Measurements from ENCODE around the gene RCBTB1. TPM values are rescaled to one million over a fixed set of nuclear protein-coding genes. Genes with fewer than 3 reads are reported as not detected.
"Not testable (repeated sequence)": the region's sequence is repeated elsewhere in the genome, so short reads cannot be mapped to it uniquely, and the experiment has no call there.

RCBTB1 gene
- total and polyA plus RNA-seq, 4 donors, result 10.3 to 21.6 (median 12.6) TPM

DNA sequence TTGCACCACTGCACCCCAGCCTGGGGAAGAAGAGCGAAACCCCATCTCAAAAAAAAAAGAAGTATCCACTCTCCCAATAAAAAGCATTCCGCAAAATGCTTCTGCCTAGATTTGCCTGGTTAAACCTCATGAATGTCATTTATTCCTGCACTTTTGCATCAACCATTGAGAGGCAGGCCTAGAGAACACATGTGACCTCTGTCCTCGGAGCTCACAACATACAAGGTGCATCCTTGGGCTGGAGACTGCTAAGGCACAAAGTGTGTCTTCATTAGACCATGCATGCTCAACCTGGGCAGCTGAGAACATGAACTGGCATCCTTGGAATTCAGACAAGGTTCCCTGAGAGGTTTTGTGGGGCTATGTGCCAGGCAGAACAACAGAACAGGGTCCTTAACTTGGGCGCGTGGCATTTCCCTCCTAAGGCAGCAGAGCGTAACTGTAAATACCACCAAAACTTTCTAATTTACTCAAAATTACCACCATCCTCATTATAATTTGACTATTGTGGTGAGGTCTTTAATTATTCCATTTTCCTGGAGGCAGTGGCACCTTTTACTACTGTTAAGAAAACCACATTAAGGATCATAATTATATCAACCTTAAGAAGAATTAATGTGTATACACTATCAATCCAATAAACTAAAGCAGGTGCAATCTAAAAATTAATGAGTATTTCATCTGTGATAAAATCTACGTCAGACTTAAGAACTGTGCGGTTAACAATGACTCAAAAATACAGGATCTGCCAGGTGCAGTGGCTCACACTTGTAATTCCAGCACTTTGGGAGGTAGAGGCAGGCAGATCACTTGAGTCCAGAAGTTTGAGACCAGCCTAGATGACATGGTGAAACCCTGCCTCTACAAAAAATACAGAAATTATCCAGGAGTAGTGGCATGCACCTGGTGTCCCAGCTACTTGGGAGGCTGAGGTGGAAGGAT, 13.8 kb downstream of the RCBTB1 start:
- no peaks in the 10 kb centered on the region for H3K36me3 ChIP-seq (ENCODE audit: control insufficient read depth in 1 of 2, insufficient read depth in 2 of 2, low read length in 1 of 2)
- intact Hi-C loops (cut with DNase I), result no loop called here
- H3K9me3 ChIP-seq (ENCODE audit: control insufficient read depth, low read length), result no peaks in the 10 kb centered on the region
- WGBS, 2 donors, result 78 to 82% methylated on average over 8 of the region's 8 CpGs
- DNase-seq, result no peak
- H3K27ac ChIP-seq (ENCODE audit: low read depth in 1 of 2, low read length in 2 of 2), result no peak overlapping the region
- H3K4me1 ChIP-seq (ENCODE audit: control insufficient read depth in 1 of 2, insufficient read depth in 2 of 2, low read length in 2 of 2), result peaks cover 0 to 5% of the 10 kb centered on the region in 2 donors
- H3K27me3 ChIP-seq (ENCODE audit: control insufficient read depth in 1 of 2, insufficient read depth in 2 of 2, low read length in 1 of 2), result no peaks in the 10 kb centered on the region
- H3K4me3 ChIP-seq (ENCODE audit: low read length in 2 of 2), result no peak overlapping the region
- no peak for ATAC-seq (ENCODE audit: low FRiP score)

DNA sequence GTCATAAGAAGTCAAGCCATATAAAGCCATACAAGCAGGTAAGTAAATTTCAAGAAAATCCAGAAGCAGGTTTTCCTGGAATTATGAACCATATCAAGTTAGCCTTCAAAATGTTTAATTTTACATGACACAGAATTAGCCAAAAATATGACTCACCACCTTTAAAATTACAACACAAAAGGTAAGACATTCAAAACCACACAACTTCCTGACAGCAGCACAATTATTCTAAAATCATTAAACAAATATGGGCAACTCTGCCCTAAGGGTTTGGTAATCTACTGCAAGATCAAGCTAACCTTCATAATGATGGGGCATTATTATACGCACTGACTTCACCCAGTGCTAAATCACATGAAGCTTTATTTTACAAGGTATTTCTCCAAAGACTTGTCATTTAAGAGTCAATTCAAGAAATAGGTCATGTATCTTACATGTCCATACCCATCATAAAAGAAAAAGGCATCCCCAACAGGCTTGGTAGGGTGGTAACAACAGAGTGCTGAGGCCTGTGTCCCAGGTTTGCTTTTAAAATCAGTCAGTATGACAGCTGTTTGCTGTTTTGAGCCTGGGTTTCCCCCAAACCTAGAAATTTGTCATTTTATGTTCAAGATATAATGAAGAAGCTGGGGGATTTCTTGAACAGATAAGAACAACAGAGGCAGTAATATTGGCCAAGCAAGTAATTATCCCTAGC, 15.2 kb downstream of the RCBTB1 start:
- H3K4me1 ChIP-seq (ENCODE audit: control insufficient read depth in 1 of 2, insufficient read depth in 2 of 2, low read length in 2 of 2), result peaks cover 0 to 5% of the 10 kb centered on the region in 2 donors
- no peak overlapping the region for H3K4me3 ChIP-seq (ENCODE audit: low read length in 2 of 2)
- no peaks in the 10 kb centered on the region for H3K9me3 ChIP-seq (ENCODE audit: control insufficient read depth, low read length)
- ATAC-seq (ENCODE audit: low FRiP score), result no peak
- H3K27me3 ChIP-seq (ENCODE audit: control insufficient read depth in 1 of 2, insufficient read depth in 2 of 2, low read length in 1 of 2), result no peaks in the 10 kb centered on the region
- H3K36me3 ChIP-seq (ENCODE audit: control insufficient read depth in 1 of 2, insufficient read depth in 2 of 2, low read length in 1 of 2), result no peaks in the 10 kb centered on the region
- DNase-seq, result no peak
- WGBS, 2 donors, result 94 to 96% methylated on average over 1 of the region's 1 CpG
- no peak overlapping the region for H3K27ac ChIP-seq (ENCODE audit: low read depth in 1 of 2, low read length in 2 of 2)
- intact Hi-C loops (cut with DNase I), result no loop called here

DNA sequence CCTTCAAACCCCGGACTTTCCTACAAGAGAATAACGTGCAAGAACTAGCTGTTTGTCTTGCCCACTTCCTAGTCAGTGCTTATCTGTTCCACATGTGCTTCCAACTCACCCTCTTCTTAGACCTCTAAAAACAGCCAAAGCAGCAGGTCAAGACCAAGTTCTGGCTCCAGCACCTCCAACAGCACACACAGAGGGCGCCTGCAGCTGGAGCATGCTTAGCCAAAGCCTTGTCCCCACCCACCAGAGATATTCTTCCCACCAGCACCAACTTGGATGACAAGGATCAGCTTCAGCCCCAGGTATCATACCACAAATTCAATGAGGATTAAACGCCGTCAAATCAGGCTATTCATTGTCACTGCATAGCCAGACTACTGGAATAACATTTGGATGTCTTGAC, 17.9 kb downstream of the RCBTB1 start:
- Histone ChIP-seq H3K36me3 (ENCODE audit: control insufficient read depth in 1 of 2, insufficient read depth in 2 of 2, low read length in 1 of 2) (no peaks in the 10 kb centered on the region), H3K27me3 (ENCODE audit: control insufficient read depth in 1 of 2, insufficient read depth in 2 of 2, low read length in 1 of 2) (no peaks in the 10 kb centered on the region), H3K27ac (ENCODE audit: low read depth in 1 of 2, low read length in 2 of 2) (no peak overlapping the region), H3K4me3 (ENCODE audit: low read length in 2 of 2) (no peak overlapping the region), H3K9me3 (ENCODE audit: control insufficient read depth, low read length) (no peaks in the 10 kb centered on the region), H3K4me1 (ENCODE audit: control insufficient read depth in 1 of 2, insufficient read depth in 2 of 2, low read length in 2 of 2) (peaks cover 0 to 5% of the 10 kb centered on the region in 2 donors)
- intact Hi-C loops (cut with DNase I), result no loop called here
- ATAC-seq (ENCODE audit: low FRiP score), result no peak
- WGBS, 2 donors, result 80 to 85% methylated on average over 5 of the region's 5 CpGs
- DNase-seq, result no peak

DNA sequence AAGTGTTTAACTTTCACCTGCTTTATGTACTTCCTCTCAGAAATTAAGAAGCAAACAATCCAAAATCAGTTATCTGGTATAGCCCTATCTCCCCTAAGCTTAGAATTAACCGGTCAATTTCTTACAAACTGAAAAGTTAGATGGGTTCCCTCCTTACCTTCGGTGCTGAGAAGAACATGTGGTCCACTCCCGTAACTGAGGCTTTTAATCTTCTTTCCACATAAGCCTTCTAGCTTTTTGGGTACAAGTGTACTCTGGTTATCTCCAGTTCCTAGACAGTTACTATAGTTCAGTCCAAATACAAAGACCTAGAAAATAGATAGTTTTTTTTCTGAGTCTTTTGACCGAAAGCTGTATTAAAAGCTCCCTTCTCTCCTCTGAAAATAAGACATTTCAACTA, 18.9 kb downstream of the RCBTB1 start:
- intact Hi-C loops (cut with DNase I), result no loop called here
- DNase-seq, result no peak
- WGBS, 2 donors, result 96 to 97% methylated on average over 4 of the region's 4 CpGs
- H3K4me1 ChIP-seq (ENCODE audit: control insufficient read depth in 1 of 2, insufficient read depth in 2 of 2, low read length in 2 of 2), result peaks cover 0 to 5% of the 10 kb centered on the region in 2 donors
- H3K36me3 ChIP-seq (ENCODE audit: control insufficient read depth in 1 of 2, insufficient read depth in 2 of 2, low read length in 1 of 2), result no peaks in the 10 kb centered on the region
- no peak overlapping the region for H3K4me3 ChIP-seq (ENCODE audit: low read length in 2 of 2)
- H3K27me3 ChIP-seq (ENCODE audit: control insufficient read depth in 1 of 2, insufficient read depth in 2 of 2, low read length in 1 of 2), result no peaks in the 10 kb centered on the region
- H3K9me3 ChIP-seq (ENCODE audit: control insufficient read depth, low read length), result no peaks in the 10 kb centered on the region
- no peak overlapping the region for H3K27ac ChIP-seq (ENCODE audit: low read depth in 1 of 2, low read length in 2 of 2)
- no peak for ATAC-seq (ENCODE audit: low FRiP score)

DNA sequence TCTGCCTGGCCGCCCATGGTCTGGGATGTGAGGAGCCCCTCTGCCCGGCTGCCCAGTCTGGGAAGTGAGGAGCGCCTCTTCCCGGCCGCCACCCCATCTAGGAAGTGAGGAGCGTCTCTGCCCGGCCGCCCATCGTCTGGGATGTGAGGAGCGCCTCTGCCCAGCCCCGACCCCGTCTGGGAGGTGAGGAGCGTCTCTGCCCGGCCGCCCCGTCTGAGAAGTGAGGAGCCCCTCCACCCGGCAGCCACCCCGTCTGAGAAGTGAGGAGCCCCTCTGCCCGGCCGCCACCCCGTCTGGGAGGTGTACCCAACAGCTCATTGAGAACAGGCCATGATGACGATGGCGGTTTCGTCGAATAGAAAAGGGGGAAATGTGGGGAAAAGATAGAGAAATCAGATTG, 19.9 kb downstream of the RCBTB1 start:
- H3K4me1 ChIP-seq (ENCODE audit: control insufficient read depth in 1 of 2, insufficient read depth in 2 of 2, low read length in 2 of 2); DNase-seq; intact Hi-C loops (cut with DNase I); H3K27me3 ChIP-seq (ENCODE audit: control insufficient read depth in 1 of 2, insufficient read depth in 2 of 2, low read length in 1 of 2); H3K4me3 ChIP-seq (ENCODE audit: low read length in 2 of 2); H3K27ac ChIP-seq (ENCODE audit: low read depth in 1 of 2, low read length in 2 of 2); H3K9me3 ChIP-seq (ENCODE audit: control insufficient read depth, low read length); ATAC-seq (ENCODE audit: low FRiP score); H3K36me3 ChIP-seq (ENCODE audit: control insufficient read depth in 1 of 2, insufficient read depth in 2 of 2, low read length in 1 of 2): not testable (repeated sequence)
- 94 to 97% methylated on average over 8 to 25 of the region's 25 CpGs for WGBS, 2 donors

DNA sequence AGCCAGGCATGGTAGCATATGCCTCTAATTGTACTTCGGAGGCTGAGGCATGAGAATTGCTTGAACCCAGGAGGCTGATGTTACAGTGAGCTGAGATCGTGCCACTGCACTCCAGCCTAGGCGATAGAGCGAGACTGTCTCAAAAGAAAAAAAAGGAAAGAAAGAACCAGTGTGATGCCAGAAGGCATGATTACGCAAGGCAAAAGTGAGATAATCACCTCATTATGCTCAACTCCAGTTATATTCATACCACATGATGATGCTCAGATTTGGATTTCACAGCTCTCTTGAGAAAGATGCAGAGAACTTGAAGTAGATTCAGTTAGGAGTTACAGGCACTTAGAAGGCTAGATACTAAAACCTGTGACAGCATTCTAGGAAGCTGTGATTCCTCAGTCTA, 21.8 kb downstream of the RCBTB1 start:
- no peaks in the 10 kb centered on the region for H3K36me3 ChIP-seq (ENCODE audit: control insufficient read depth in 1 of 2, insufficient read depth in 2 of 2, low read length in 1 of 2)
- peaks cover 0 to 2% of the 10 kb centered on the region in 2 donors for H3K4me1 ChIP-seq (ENCODE audit: control insufficient read depth in 1 of 2, insufficient read depth in 2 of 2, low read length in 2 of 2)
- 79 to 92% methylated on average over 5 of the region's 5 CpGs for WGBS, 2 donors
- no peak overlapping the region for H3K4me3 ChIP-seq (ENCODE audit: low read length in 2 of 2)
- no peak overlapping the region for H3K27ac ChIP-seq (ENCODE audit: low read depth in 1 of 2, low read length in 2 of 2)
- H3K9me3 ChIP-seq (ENCODE audit: control insufficient read depth, low read length), result no peaks in the 10 kb centered on the region
- DNase-seq, result no peak
- intact Hi-C loops (cut with DNase I), result no loop called here
- no peak for ATAC-seq (ENCODE audit: low FRiP score)
- no peaks in the 10 kb centered on the region for H3K27me3 ChIP-seq (ENCODE audit: control insufficient read depth in 1 of 2, insufficient read depth in 2 of 2, low read length in 1 of 2)

DNA sequence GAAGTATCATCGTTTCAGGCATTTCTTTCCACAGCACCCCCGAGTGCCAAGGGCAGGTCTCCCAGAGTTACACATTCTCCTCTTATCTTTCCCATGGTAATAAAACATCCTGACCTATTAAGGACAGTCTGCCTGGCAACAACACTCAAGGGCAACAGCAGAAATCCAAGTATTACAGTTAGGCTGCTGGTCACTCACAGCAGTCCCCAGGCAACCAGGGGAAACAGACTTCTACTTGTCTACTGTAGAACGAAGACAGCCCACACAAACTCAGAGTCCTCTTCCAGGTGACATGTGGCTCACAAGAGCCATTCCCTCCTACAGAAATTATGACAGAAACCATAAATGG, 24.3 kb downstream of the RCBTB1 start:
- Histone ChIP-seq H3K27me3 (ENCODE audit: control insufficient read depth in 1 of 2, insufficient read depth in 2 of 2, low read length in 1 of 2) (no peaks in the 10 kb centered on the region), H3K27ac (ENCODE audit: low read depth in 1 of 2, low read length in 2 of 2) (no peak overlapping the region), H3K4me1 (ENCODE audit: control insufficient read depth in 1 of 2, insufficient read depth in 2 of 2, low read length in 2 of 2) (peaks cover 0 to 2% of the 10 kb centered on the region in 2 donors), H3K36me3 (ENCODE audit: control insufficient read depth in 1 of 2, insufficient read depth in 2 of 2, low read length in 1 of 2) (no peaks in the 10 kb centered on the region), H3K9me3 (ENCODE audit: control insufficient read depth, low read length) (no peaks in the 10 kb centered on the region), H3K4me3 (ENCODE audit: low read length in 2 of 2) (no peak overlapping the region)
- 2 to 4% methylated on average over 3 of the region's 3 CpGs for WGBS, 2 donors
- ATAC-seq (ENCODE audit: low FRiP score) (peak; percentile 36), DNase-seq (no peak)
- intact Hi-C loops (cut with DNase I), result no loop called here

DNA sequence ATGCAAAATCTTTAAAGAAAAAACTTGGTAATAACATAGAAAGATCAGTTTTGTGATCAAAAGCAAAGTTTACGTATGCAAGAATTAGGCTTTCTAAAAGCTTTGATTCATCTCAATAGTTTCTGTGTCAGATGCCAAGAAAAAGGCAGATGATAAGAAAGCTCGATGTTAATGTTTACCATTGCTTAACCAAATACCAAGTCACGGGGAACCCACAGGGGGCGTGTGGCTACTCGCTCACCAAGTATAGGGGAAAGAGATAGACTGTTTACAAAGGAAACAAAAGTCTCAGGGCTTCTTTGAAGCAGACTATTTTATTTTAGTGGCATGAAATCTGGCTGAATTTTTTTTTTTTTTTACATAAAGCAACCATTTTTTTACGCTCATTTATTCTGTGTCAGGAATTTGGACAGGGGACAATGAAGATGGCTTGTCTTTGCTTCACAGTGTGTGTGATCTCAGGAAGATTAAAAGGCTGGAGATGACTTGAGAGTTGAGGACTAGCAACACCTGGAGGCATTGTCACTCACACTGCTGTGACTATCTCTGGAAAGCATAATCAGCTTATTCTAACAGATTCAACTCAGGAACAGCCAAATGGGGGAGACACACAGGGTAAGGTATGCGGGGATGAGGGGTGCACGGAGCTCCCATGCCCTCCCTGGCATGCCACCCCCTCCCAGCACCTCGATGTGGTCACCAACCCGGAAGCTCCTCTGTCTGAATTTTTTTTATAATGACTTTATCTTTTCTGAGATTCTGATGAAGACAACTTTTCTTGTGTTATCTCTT, 24.9 kb downstream of the RCBTB1 start:
- no peak for ATAC-seq (ENCODE audit: low FRiP score)
- 13 to 14% methylated on average over 10 of the region's 10 CpGs for WGBS, 2 donors
- Histone ChIP-seq H3K27me3 (ENCODE audit: control insufficient read depth in 1 of 2, insufficient read depth in 2 of 2, low read length in 1 of 2) (no peaks in the 10 kb centered on the region), H3K9me3 (ENCODE audit: control insufficient read depth, low read length) (no peaks in the 10 kb centered on the region), H3K36me3 (ENCODE audit: control insufficient read depth in 1 of 2, insufficient read depth in 2 of 2, low read length in 1 of 2) (peaks cover 0 to under 1% of the 10 kb centered on the region in 2 donors), H3K4me1 (ENCODE audit: control insufficient read depth in 1 of 2, insufficient read depth in 2 of 2, low read length in 2 of 2) (peaks cover 0 to 2% of the 10 kb centered on the region in 2 donors), H3K27ac (ENCODE audit: low read depth in 1 of 2, low read length in 2 of 2) (no peak overlapping the region), H3K4me3 (ENCODE audit: low read length in 2 of 2) (no peak overlapping the region)
- intact Hi-C loops (cut with DNase I), result no loop called here
- no peak for DNase-seq

Measured in aorta (tissue), 5 donors.